Measurements from ENCODE around the gene GPR161. TPM values are rescaled to one million over a fixed set of nuclear protein-coding genes. Genes with fewer than 3 reads are reported as not detected.
A peak's percentile ranks its signal among the peaks of the same experiment; 100 is the strongest.

Gene GPR161
- total RNA-seq, 1 experiment from 2014 or later = 13.7 TPM

DNA sequence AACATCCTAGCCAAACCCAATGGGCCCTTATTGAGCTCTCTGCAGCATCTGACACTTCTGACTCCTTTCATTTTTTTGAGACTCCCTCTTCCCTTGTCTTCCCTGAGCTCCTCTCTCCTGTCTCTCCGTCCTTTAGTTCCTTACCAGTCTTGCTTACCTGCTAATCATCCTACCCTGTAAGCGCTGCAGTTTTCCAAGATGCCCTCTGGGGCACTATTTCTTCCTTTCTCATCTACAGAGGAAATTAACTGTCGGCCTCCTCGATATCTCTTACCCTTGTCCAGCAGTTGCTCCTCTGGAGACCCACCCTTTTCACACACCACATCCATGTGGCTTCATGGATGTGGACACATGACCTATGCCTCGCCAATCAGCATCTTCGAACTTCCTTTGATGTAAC, 6.8 kb downstream of the GPR161 start:
- RAD21 ChIA-PET (ENCODE audit: low non-redundant PET in 1 of 2, low total read pairs in 2 of 2, uncharacterized antibody in 2 of 2, unreplicated experiment in 2 of 2) = no interaction called here
- TF ChIP-seq TCF7L2 (IDR thresholded peaks at IDR 0.05; ENCODE audit: borderline replicate concordance, extremely low read depth, insufficient read depth, insufficient read length) = no peak
- TF ChIP-seq FOSL1 (IDR thresholded peaks at IDR 0.05; ENCODE audit: low read depth) = no peak
- TF ChIP-seq ELF1 (IDR thresholded peaks at IDR 0.05; ENCODE audit: borderline replicate concordance, low read depth) = no peak
- TF ChIP-seq POLR2AphosphoS5 (IDR thresholded peaks at IDR 0.05; ENCODE audit: low read depth, low read length) = no peak
- TF ChIP-seq EGR1 (IDR thresholded peaks at IDR 0.05; ENCODE audit: low read depth) = no peak
- no peak for TF ChIP-seq EZH2phosphoT487 (IDR thresholded peaks at IDR 0.05; ENCODE audit: borderline replicate concordance)
- TF ChIP-seq ZNF274 (IDR thresholded peaks at IDR 0.05; ENCODE audit: low read depth, low read length) = no peak
- TF ChIP-seq REST (IDR thresholded peaks at IDR 0.05; ENCODE audit: low read depth) = no peak
- no peak for TF ChIP-seq CEBPB (IDR thresholded peaks at IDR 0.05; ENCODE audit: low read depth)
- no peak for TF ChIP-seq RAD21 (IDR thresholded peaks at IDR 0.05; ENCODE audit: low read depth)
- TF ChIP-seq ZFX (IDR thresholded peaks at IDR 0.05) = no peak
- no peak overlapping the region for H3K4me2 ChIP-seq (ENCODE audit: low read length)

More for the DNA sequence above, 6.8 kb downstream of the GPR161 start:
- Histone ChIP-seq H3K4me1 (ENCODE audit: control insufficient read depth in 1 of 2, insufficient read depth in 2 of 2, low read length in 2 of 2) (peaks cover 2 to 3% of the 10 kb centered on the region in 2 experiments; a peak in 2 of 4 replicates), H3K9me3 (ENCODE audit: control insufficient read depth in 1 of 2, insufficient read depth in 1 of 2, low read depth in 1 of 2, low read length in 2 of 2) (no peaks in the 10 kb centered on the region; a peak in 1 of 4 replicates), H2AFZ (ENCODE audit: low read depth, low read length, poor library complexity, severe bottlenecking) (no peak overlapping the region), H3K9ac (ENCODE audit: low read length) (no peak overlapping the region), H3K4me3 (replicated peaks in 1 of 2; ENCODE audit: low read depth in 1 of 2, low read length in 2 of 2) (no peak overlapping the region), H3K27me3 (ENCODE audit: insufficient read depth, low read length) (no peaks in the 10 kb centered on the region), H3K27ac (ENCODE audit: low read depth, low read length) (no peak overlapping the region), H4K20me1 (ENCODE audit: insufficient read depth) (no peaks in the 10 kb centered on the region), H3K79me2 (ENCODE audit: insufficient read depth, low read length) (no peaks in the 10 kb centered on the region; the same call in 1 of the 2 replicates), H3K36me3 (ENCODE audit: control insufficient read depth in 1 of 2, insufficient read depth in 2 of 2, low read length in 2 of 2) (no peaks in the 10 kb centered on the region), H3K9me2 (ENCODE audit: insufficient read depth) (no peaks in the 10 kb centered on the region)
- no peak for DNase-seq (ENCODE audit: low read depth, low spot score)
- no TSS peak for BruUV-seq (replicated peaks)
- ChIA-PET POLR2A (no interaction called here), CTCF (no interaction called here)
- intact Hi-C loops (cut with micrococcal nuclease) = no loop called here
- ATAC-seq = peak; percentile 60
